ENCODE measurements around the gene TMPRSS5.

GRCh38 chr11:113638376-113638775 lies 67.7 kb downstream of the TMPRSS5 start:
- TF ChIP-seq EZH2 (IDR thresholded peaks at IDR 0.05; ENCODE audit: low read length, unreplicated experiment): no peak
- TF ChIP-seq CTCF (conservative IDR thresholded peaks at IDR 0.05; ENCODE audit: low read depth, low read length): no peak
- TF ChIP-seq EZH2phosphoT487 (IDR thresholded peaks at IDR 0.05; ENCODE audit: borderline replicate concordance, low read length): no peak

Measured in PC-3 (cell line).